GM18502 (cell line): ENCODE results near the gene RAB4A.

Source experiments
- ATAC-seq: cut with Tn5 transposase; IDR thresholded peaks from one replicate; pipeline ENCODE4 v1.9.1; 2021; ENCODE audit warnings: mild to moderate bottlenecking; ENCODE audit not compliant: unreplicated experiment, poor library complexity

Gene RAB4A

GRCh38 chr1:229266832-229267500 is 3.9 kb upstream of the RAB4A start:
- no peak for ATAC-seq

GRCh38 chr1:229268505-229268904 is 2.4 kb upstream of the RAB4A start:
- ATAC-seq: no peak

- peak; percentile 49 for ATAC-seq
Measured at GRCh38 chr1:229271448-229272159, 693 bp downstream of the RAB4A start.

DNA sequence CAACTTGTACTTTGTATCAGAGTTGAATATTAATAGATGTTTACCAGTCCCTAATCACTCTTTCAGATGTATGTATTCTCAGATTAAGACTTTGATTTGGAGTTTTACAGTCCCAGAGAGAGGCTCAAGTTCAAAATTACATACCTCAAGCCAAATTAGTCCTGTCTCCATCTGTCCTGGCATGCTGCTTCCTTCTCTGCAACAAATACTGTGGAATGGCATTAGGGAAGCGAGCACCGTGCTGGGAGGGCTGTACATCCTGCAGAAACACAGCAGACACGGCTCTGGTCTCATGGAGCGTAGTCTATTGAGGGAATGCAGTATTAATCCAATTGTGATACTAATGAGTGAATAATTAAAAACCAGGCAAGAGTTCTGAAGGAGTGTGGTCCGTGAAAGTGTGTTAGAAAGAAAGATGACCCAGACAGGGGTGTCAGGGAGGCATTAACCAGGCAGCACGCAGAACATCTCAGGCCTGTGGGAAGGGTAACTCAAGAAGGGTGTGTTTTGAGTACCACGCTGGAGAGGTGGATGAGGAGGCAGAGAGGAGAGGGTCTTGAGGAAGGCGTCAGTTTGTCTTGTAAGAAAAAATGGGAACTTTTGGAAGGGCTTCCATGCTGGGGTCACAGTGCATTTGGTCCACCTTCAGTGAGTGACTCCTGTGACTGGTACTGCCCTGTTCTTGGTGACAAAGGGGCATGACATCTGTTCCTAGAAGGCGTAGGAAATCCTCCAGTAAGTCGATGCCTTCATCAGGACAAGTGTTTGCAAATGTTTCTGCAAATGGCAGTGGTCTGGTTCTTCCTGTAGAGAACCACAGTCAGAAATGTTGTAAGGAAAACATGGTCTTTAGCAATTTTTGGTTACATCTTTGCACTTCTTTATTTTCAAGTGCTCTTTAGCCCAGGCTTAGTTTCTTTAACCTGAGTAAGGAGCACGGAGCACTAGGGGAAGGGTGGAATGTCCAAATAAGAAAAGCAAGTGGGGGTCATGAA is 1.6 kb downstream of the RAB4A start:
- no peak for ATAC-seq

GRCh38 chr1:229273507-229274232 is 2.8 kb downstream of the RAB4A start:
- no peak for ATAC-seq

- no peak for ATAC-seq
Measured at GRCh38 chr1:229275005-229275404, 4.1 kb downstream of the RAB4A start.

DNA sequence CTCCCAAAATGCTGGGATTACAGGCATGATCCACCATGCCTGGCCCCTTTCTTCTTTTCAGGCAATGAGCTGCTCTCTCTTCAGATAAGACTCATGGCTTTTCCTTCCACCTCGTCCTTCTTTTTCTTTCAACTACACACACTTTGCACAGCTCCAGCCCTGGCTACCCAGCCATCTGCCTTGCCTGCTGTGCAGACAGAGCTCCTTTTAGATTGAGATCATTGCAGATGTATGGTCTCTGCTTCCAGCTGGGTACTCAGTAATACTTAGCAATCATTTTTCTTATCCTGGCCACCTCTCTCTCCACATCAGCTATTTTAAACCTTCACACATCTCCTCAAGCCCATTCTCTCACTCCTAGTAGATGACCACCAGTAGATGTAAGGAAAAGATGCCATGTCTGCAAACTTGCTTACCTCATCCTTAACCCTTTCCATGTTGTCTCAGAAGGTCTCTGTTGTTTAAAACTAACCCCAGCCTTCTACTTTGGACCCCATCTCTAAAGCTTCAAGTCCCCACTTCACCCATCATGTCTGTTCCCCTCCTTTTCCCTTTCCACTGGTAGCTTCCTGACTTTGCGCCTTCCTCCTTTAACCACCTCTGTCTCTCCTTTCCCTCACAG is 7.3 kb downstream of the RAB4A start:
- ATAC-seq: no peak

GRCh38 chr1:229279242-229279641 is 8.3 kb downstream of the RAB4A start:
- ATAC-seq: no peak

- no peak for ATAC-seq
Measured at GRCh38 chr1:229280037-229280828, 9.3 kb downstream of the RAB4A start.

DNA sequence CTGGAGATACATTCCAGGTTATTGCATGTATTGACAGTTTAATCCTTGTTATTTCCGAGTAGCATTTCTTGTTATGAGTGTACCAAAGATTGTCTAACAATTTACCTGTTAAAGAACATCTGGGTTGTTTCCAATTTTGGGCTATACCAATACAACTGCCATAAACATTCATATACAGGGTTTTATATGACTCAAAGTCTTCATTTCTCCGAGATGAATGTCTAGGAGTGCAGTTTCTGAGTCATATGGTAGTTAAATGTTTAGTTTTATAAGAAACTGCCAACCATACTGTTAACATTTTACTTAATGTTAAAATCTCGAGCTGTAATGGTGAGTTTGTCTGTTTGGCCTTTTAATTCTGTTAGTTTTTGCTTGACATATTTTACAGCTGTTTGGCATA is 10.0 kb downstream of the RAB4A start:
- no peak for ATAC-seq

DNA sequence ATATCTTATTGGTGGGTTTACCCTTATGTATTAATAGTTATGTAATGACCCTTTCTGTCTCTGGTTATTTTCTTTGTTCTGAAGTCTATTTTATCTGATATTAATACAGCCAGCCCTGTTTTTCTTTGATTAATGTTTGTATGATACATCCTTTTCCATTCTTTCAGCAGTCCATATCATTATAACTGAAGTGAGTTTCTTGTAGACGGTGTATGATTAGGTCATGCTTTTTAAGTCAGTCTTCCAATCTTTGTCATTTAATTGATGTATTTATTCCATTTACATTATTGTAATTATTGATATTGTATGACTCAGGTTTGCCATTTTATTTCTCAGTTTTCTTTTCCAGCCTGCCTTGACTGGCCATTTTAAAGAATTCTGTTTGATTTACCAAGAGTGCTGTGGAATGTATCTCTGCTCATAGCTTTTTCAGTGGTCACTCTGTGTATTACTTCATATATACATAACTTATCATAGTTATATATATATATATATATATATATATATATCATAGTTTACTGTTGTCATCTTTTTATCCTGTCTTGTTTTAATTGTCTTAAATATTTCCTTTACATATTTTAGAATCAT is 10.5 kb downstream of the RAB4A start:
- ATAC-seq: no peak

DNA sequence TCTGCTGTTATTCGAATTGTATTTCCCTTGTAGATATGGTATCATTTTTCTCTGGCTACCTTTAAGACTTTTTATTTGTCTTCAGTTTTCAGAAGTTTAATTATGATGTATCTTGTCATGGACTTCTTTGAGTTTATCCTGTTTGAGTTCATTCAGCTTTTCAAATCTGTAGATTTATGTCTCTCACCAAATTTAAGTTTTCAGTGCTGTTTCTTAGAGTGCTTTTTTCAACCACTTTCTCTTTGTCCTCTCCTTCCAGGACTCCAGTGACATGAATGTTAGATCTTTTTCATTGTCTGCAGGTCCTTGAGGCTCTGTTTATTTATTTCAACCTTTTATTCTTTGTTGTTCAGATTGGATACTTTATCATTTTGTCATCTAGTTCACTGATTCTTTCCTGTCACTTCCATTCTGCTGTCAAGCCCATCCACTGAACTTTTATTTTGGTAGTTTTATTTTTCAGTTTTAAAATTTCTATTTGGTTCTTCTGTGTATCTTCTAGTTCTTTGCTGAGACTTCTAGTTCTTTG is 11.4 kb downstream of the RAB4A start:
- ATAC-seq: no peak

GRCh38 chr1:229283183-229283611 is 12.3 kb downstream of the RAB4A start:
- no peak for ATAC-seq

- no peak for ATAC-seq
Measured at GRCh38 chr1:229284887-229285286, 14.0 kb downstream of the RAB4A start.

GRCh38 chr1:229285440-229285839 is 14.5 kb downstream of the RAB4A start:
- no peak for ATAC-seq

DNA sequence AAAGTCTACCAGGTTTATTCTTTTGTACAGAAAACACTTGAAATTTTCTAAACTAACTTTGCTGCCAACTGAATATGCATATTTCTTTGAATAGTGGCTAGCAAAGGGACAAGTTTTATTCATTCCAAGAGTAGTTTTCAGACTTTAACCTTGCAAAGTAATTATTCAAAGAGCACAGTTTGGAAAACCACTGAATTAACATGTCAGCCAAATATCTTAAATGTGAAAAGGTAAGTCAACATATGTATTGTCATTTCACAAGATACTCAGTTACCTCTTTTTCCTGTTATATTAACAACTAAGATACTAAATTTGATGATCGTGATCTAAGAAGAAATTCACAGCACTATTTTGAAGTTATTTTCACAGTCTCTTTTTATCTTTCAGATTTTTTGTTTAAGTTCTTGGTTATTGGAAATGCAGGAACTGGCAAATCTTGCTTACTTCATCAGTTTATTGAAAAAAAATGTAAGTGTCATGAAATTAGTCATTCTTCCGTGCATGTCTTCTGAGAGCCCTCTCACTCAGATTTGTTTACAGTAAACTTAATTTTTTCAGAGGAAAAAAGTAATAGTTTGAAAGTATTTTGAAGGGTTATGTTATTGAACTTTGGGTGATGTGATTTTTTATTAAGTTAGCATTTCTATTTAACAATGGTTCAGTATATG is 15.3 kb downstream of the RAB4A start:
- ATAC-seq: no peak

DNA sequence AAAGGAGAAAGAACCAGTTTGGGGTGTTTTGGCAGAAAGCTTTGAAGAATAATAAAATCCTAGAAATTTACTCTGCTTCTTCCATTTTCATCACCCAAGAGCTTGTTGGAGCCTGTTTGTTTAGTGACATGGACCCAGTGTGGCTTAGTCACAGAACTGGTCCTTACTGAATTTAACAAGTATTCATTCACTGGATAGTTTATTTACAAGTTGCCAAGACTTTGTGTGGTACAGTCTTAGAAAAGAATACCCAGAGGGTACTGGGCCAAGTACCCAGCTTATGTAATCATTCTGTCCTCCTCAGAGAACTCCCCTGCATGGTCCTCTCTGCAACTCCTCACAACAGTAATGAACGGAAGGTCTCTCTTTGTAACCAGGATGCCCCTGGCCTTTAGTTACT is 16.4 kb downstream of the RAB4A start:
- ATAC-seq: no peak

DNA sequence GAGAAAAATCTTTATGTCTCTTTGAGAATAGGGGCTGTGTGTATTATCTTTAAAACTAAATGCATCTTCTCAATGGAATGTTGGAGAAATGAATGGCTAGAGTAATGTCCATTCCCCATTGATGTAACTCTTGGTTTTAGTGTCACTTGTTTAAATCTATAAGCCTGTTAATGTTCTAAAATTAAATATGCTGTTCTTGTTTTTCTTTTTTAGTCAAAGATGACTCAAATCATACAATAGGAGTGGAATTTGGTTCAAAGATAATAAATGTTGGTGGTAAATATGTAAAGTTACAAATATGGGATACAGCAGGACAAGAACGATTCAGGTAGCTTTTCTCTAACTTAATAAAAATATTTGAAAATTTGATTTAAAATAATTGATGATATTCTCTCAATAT is 17.6 kb downstream of the RAB4A start:
- ATAC-seq: no peak
